ENCODE results near the gene CDC45. TPM values are rescaled to one million over a fixed set of nuclear protein-coding genes. Genes with fewer than 3 reads are reported as not detected.

The CDC45 gene
- total RNA-seq, 4 donors from 2014 or later: 3.4 to 16.7 (median 9.1) TPM

GRCh38 chr22:19497245-19497644 lies 17.5 kb downstream of the CDC45 start:
- Histone ChIP-seq H3K4me3 (no peak overlapping the region), H3K27me3 (no peaks in the 10 kb centered on the region), H3K4me1 (no peaks in the 10 kb centered on the region), H3K27ac (no peak overlapping the region), H3K36me3 (no peaks in the 10 kb centered on the region), H3K9me3 (no peaks in the 10 kb centered on the region)
- intact Hi-C loops (cut with DNase I): loop anchor here (10.0 kb wide), 1 partner anchor 138 kb away; no protein-coding TSS in a partner anchor
- TF ChIP-seq POLR2A (IDR thresholded peaks at IDR 0.05) (no peak), CTCF (IDR thresholded peaks at IDR 0.05) (no peak)
- 40 to 60% methylated on average over 1 to 2 of the region's 3 CpGs for WGBS, 2 donors
- no peak for DNase-seq

GRCh38 chr22:19498154-19498865 lies 18.6 kb downstream of the CDC45 start:
- Histone ChIP-seq H3K36me3 (no peaks in the 10 kb centered on the region), H3K27me3 (no peaks in the 10 kb centered on the region), H3K9me3 (no peaks in the 10 kb centered on the region), H3K4me1 (no peaks in the 10 kb centered on the region), H3K27ac (no peak overlapping the region), H3K4me3 (no peak overlapping the region)
- DNase-seq: no peak
- TF ChIP-seq CTCF (IDR thresholded peaks at IDR 0.05) (no peak), POLR2A (IDR thresholded peaks at IDR 0.05) (no peak)
- 95% methylated on average over 4 to 7 of the region's 7 CpGs for WGBS, 2 donors
- intact Hi-C loops (cut with DNase I): loop anchor here (10.0 kb wide), 1 partner anchor 136 kb away; no protein-coding TSS in a partner anchor

GRCh38 chr22:19498866-19499190 lies 19.1 kb downstream of the CDC45 start:
- H3K4me1 ChIP-seq: no peaks in the 10 kb centered on the region
- H3K9me3 ChIP-seq: no peaks in the 10 kb centered on the region
- no peak for DNase-seq
- H3K4me3 ChIP-seq: no peak overlapping the region
- intact Hi-C loops (cut with DNase I): loop anchor here (10.0 kb wide), 1 partner anchor 136 kb away; no protein-coding TSS in a partner anchor
- H3K27me3 ChIP-seq: no peaks in the 10 kb centered on the region
- no peak overlapping the region for H3K27ac ChIP-seq
- no peaks in the 10 kb centered on the region for H3K36me3 ChIP-seq
- TF ChIP-seq POLR2A (IDR thresholded peaks at IDR 0.05) (no peak), CTCF (IDR thresholded peaks at IDR 0.05) (no peak)
- WGBS, 2 donors: 97 to 100% methylated on average over 2 to 3 of the region's 3 CpGs

GRCh38 chr22:19499236-19499879 lies 19.6 kb downstream of the CDC45 start:
- no peaks in the 10 kb centered on the region for H3K4me1 ChIP-seq
- no peak overlapping the region for H3K4me3 ChIP-seq
- no peaks in the 10 kb centered on the region for H3K9me3 ChIP-seq
- no peak for DNase-seq
- H3K36me3 ChIP-seq: no peaks in the 10 kb centered on the region
- H3K27me3 ChIP-seq: no peaks in the 10 kb centered on the region
- intact Hi-C loops (cut with DNase I): loop anchor here (10.0 kb wide), 1 partner anchor 135 kb away; no protein-coding TSS in a partner anchor
- no peak overlapping the region for H3K27ac ChIP-seq
- TF ChIP-seq CTCF (IDR thresholded peaks at IDR 0.05) (no peak), POLR2A (IDR thresholded peaks at IDR 0.05) (no peak)
- 96 to 100% methylated on average over 4 of the region's 7 CpGs for WGBS, 2 donors

GRCh38 chr22:19499880-19500242 lies 20.1 kb downstream of the CDC45 start:
- 100% methylated on average over 1 to 2 of the region's 4 CpGs for WGBS, 2 donors
- intact Hi-C loops (cut with DNase I): loop anchor here (10.0 kb wide), 1 partner anchor 135 kb away; no protein-coding TSS in a partner anchor

More at GRCh38 chr22:19499880-19500242, 20.1 kb downstream of the CDC45 start:
- TF ChIP-seq CTCF (IDR thresholded peaks at IDR 0.05): no peak
- TF ChIP-seq POLR2A (IDR thresholded peaks at IDR 0.05): no peak
- H3K27me3 ChIP-seq: no peaks in the 10 kb centered on the region
- no peak for DNase-seq
- H3K9me3 ChIP-seq: no peaks in the 10 kb centered on the region
- no peaks in the 10 kb centered on the region for H3K36me3 ChIP-seq
- H3K4me3 ChIP-seq: no peak overlapping the region
- H3K27ac ChIP-seq: no peak overlapping the region
- no peaks in the 10 kb centered on the region for H3K4me1 ChIP-seq
